Esophagus squamous epithelium (tissue), 4 donors: Measurements from ENCODE around the gene RPAP3.

Experiments
- POLR2A ChIP-seq, 4 donors: fragments of 450-650 bp; IDR thresholded peaks; one replicate each; pipeline ENCODE4 v1.6.1; 2017; ENCODE audit warnings: antibody characterized with exemption in 4 of 4, mild to moderate bottlenecking in 4 of 4, moderate library complexity in 3 of 4
- TF ChIP-seq, protein P1 (sequence below), 6 experiments: fragments of 450-650 bp in 4 of 6; fragments of 200-600 bp in 2 of 6; sonication (generic) in 2 of 6; IDR thresholded peaks; one replicate each; pipeline ENCODE4 v1.5.1; 2016 to 2019; ENCODE audit warnings: antibody characterized with exemption in 6 of 6, mild to moderate bottlenecking in 4 of 6, moderate library complexity in 4 of 6

DNA sequence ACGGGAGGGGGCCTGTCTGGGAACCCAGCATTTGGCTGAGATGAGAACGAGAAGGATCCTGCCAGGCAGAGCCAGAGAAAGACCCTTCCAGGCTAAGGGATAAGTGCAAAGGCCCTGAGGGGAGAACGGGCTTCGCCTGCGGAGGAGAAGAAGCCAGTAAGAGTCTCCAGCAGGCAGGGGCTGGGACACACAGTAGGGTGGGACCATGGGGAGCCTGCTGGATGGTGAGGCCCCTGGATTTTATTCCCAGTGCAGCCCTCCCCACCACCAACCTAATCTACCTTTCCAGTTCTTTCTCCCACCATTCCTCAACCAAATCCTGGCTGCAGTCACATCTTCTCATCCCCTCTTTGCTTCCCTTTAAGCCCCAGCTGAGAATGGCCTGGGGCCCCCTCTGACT is 40.2 kb upstream of the RPAP3 start:
- TF ChIP-seq, protein P1, sequence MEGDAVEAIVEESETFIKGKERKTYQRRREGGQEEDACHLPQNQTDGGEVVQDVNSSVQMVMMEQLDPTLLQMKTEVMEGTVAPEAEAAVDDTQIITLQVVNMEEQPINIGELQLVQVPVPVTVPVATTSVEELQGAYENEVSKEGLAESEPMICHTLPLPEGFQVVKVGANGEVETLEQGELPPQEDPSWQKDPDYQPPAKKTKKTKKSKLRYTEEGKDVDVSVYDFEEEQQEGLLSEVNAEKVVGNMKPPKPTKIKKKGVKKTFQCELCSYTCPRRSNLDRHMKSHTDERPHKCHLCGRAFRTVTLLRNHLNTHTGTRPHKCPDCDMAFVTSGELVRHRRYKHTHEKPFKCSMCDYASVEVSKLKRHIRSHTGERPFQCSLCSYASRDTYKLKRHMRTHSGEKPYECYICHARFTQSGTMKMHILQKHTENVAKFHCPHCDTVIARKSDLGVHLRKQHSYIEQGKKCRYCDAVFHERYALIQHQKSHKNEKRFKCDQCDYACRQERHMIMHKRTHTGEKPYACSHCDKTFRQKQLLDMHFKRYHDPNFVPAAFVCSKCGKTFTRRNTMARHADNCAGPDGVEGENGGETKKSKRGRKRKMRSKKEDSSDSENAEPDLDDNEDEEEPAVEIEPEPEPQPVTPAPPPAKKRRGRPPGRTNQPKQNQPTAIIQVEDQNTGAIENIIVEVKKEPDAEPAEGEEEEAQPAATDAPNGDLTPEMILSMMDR (IDR thresholded peaks at IDR 0.05) = no peak
- TF ChIP-seq POLR2A (IDR thresholded peaks at IDR 0.05) = no peak
